CD4-positive, alpha-beta T cell treated with Interleukin-4 for 1 hour (primary cell): ENCODE results near the gene FERMT2.
"Not testable (repeated sequence)": the region's sequence is repeated elsewhere in the genome, so short reads cannot be mapped to it uniquely, and the experiment has no call there.

Source experiments
- DNase-seq, 2 donors: peaks; one replicate each; pipeline ENCODE4 v3.0.0-alpha.2; 2020 to 2022

The FERMT2 gene

GRCh38 chr14:52937869-52938268 is 13.0 kb downstream of the FERMT2 start:
- DNase-seq, result no peak

GRCh38 chr14:52937306-52937705 is 13.5 kb downstream of the FERMT2 start:
- no peak for DNase-seq

GRCh38 chr14:52936437-52936836 is 14.4 kb downstream of the FERMT2 start:
- no peak for DNase-seq

GRCh38 chr14:52935833-52936232 is 15.0 kb downstream of the FERMT2 start:
- DNase-seq, result no peak

- DNase-seq, result no peak
Observed at GRCh38 chr14:52934762-52935161, 16.1 kb downstream of the FERMT2 start.

GRCh38 chr14:52929192-52929807 is 21.6 kb downstream of the FERMT2 start:
- no peak for DNase-seq

- no peak for DNase-seq
Observed at GRCh38 chr14:52926953-52927352, 23.9 kb downstream of the FERMT2 start.

- DNase-seq, result no peak
Observed at GRCh38 chr14:52923902-52924575, 26.8 kb downstream of the FERMT2 start.

GRCh38 chr14:52922656-52923055 is 28.2 kb downstream of the FERMT2 start:
- no peak for DNase-seq

GRCh38 chr14:52922059-52922458 is 28.8 kb downstream of the FERMT2 start:
- no peak for DNase-seq

- not testable (repeated sequence) for DNase-seq
Observed at GRCh38 chr14:52920411-52920810, 30.4 kb downstream of the FERMT2 start.

- DNase-seq, result no peak
Observed at GRCh38 chr14:52919971-52920370, 30.9 kb downstream of the FERMT2 start.

- DNase-seq, result peak; percentile 29 to 79
Observed at GRCh38 chr14:52918486-52918885, 32.4 kb downstream of the FERMT2 start.

GRCh38 chr14:52917735-52918134 is 33.1 kb downstream of the FERMT2 start:
- no peak for DNase-seq

GRCh38 chr14:52914295-52914694 is 36.6 kb downstream of the FERMT2 start:
- DNase-seq, result no peak

- DNase-seq, result no peak
Observed at GRCh38 chr14:52913271-52913670, 37.6 kb downstream of the FERMT2 start.

GRCh38 chr14:52911904-52912303 is 38.9 kb downstream of the FERMT2 start:
- DNase-seq, result no peak

GRCh38 chr14:52910572-52910971 is 40.3 kb downstream of the FERMT2 start:
- no peak for DNase-seq

- DNase-seq, result no peak
Observed at GRCh38 chr14:52907949-52908348, 42.9 kb downstream of the FERMT2 start.

GRCh38 chr14:52906141-52906601 is 44.7 kb downstream of the FERMT2 start:
- DNase-seq, result no peak

GRCh38 chr14:52902971-52903619 is 47.8 kb downstream of the FERMT2 start:
- DNase-seq, result no peak

GRCh38 chr14:52901357-52901980 is 49.4 kb downstream of the FERMT2 start:
- no peak for DNase-seq

- no peak for DNase-seq
Observed at GRCh38 chr14:52900731-52901130, 50.1 kb downstream of the FERMT2 start.

GRCh38 chr14:52898496-52898895 is 52.4 kb downstream of the FERMT2 start:
- no peak for DNase-seq
